ENCODE measurements around the gene CD209. TPM values are rescaled to one million over a fixed set of nuclear protein-coding genes. Genes with fewer than 3 reads are reported as not detected.

Gene CD209
- total RNA-seq, 2 experiments from 2014 or later: not detected

GRCh38 chr19:7744871-7745650 lies 2.3 kb downstream of the CD209 start:
- Histone ChIP-seq H3K9me3 (ENCODE audit: control insufficient read depth in 1 of 2, insufficient read depth in 1 of 2, low read length in 2 of 2) (no peaks in the 10 kb centered on the region), H3K27ac (ENCODE audit: low read depth in 1 of 2, low read length in 2 of 2) (no peak overlapping the region), H3K4me1 (ENCODE audit: insufficient read depth, low read length) (no peaks in the 10 kb centered on the region), H3K36me3 (ENCODE audit: insufficient read depth, low read length) (no peaks in the 10 kb centered on the region), H3K4me3 (ENCODE audit: low read length) (no peak overlapping the region), H3K27me3 (ENCODE audit: control insufficient read depth in 1 of 2, insufficient read depth in 2 of 2, low read length in 2 of 2) (no peaks in the 10 kb centered on the region)
- CTCF ChIA-PET: interaction anchor here (0.8 kb wide), 1 partner anchor 54 kb away, joined by 3 read pairs; no protein-coding TSS in a partner anchor
- TF ChIP-seq CTCF (IDR thresholded peaks at IDR 0.05): no peak
- H3K36me3 Mint-ChIP-seq (ENCODE audit: low read depth): no peaks in the 10 kb centered on the region
- no peaks in the 10 kb centered on the region for H3K4me1 Mint-ChIP-seq (ENCODE audit: low read depth)
- no peak overlapping the region for H3K27ac Mint-ChIP-seq
- peaks cover 21% of the 10 kb centered on the region for H3K27me3 Mint-ChIP-seq
- peaks cover 2% of the 10 kb centered on the region for H3K9me3 Mint-ChIP-seq
- H3K4me3 Mint-ChIP-seq: no peak overlapping the region
- DNase-seq (no peak), ATAC-seq (ENCODE audit: poor library complexity) (no peak)
- intact Hi-C loops (cut with DNase I, micrococcal nuclease): no loop called here
- POLR2A ChIA-PET: no interaction called here

GRCh38 chr19:7744199-7744786 lies 3.0 kb downstream of the CD209 start:
- no peak for TF ChIP-seq CTCF (IDR thresholded peaks at IDR 0.05)
- Histone ChIP-seq H3K4me3 (ENCODE audit: low read length) (no peak overlapping the region), H3K27ac (ENCODE audit: low read depth in 1 of 2, low read length in 2 of 2) (no peak overlapping the region), H3K36me3 (ENCODE audit: insufficient read depth, low read length) (no peaks in the 10 kb centered on the region), H3K4me1 (ENCODE audit: insufficient read depth, low read length) (no peaks in the 10 kb centered on the region), H3K27me3 (ENCODE audit: control insufficient read depth in 1 of 2, insufficient read depth in 2 of 2, low read length in 2 of 2) (no peaks in the 10 kb centered on the region), H3K9me3 (ENCODE audit: control insufficient read depth in 1 of 2, insufficient read depth in 1 of 2, low read length in 2 of 2) (no peaks in the 10 kb centered on the region)
- Mint-ChIP-seq H3K9me3 (peaks cover 2% of the 10 kb centered on the region), H3K4me1 (ENCODE audit: low read depth) (no peaks in the 10 kb centered on the region), H3K36me3 (ENCODE audit: low read depth) (no peaks in the 10 kb centered on the region), H3K27ac (no peak overlapping the region), H3K27me3 (peaks cover 21% of the 10 kb centered on the region), H3K4me3 (no peak overlapping the region)
- intact Hi-C loops (cut with DNase I, micrococcal nuclease): no loop called here
- no peak for DNase-seq
- CTCF ChIA-PET: interaction anchor here (0.8 kb wide), 1 partner anchor 55 kb away, joined by 3 read pairs; no protein-coding TSS in a partner anchor
- no peak for ATAC-seq (ENCODE audit: poor library complexity)
- POLR2A ChIA-PET: no interaction called here

GRCh38 chr19:7743425-7743841 lies 3.9 kb downstream of the CD209 start:
- H3K27me3 Mint-ChIP-seq: peaks cover 21% of the 10 kb centered on the region
- no peaks in the 10 kb centered on the region for H3K4me1 ChIP-seq (ENCODE audit: insufficient read depth, low read length)
- H3K27me3 ChIP-seq (ENCODE audit: control insufficient read depth in 1 of 2, insufficient read depth in 2 of 2, low read length in 2 of 2): no peaks in the 10 kb centered on the region
- no peaks in the 10 kb centered on the region for H3K36me3 Mint-ChIP-seq (ENCODE audit: low read depth)
- no peaks in the 10 kb centered on the region for H3K9me3 ChIP-seq (ENCODE audit: control insufficient read depth in 1 of 2, insufficient read depth in 1 of 2, low read length in 2 of 2)
- H3K36me3 ChIP-seq (ENCODE audit: insufficient read depth, low read length): no peaks in the 10 kb centered on the region
- ChIA-PET CTCF (no interaction called here), POLR2A (no interaction called here)
- H3K27ac ChIP-seq (ENCODE audit: low read depth in 1 of 2, low read length in 2 of 2): no peak overlapping the region
- H3K4me3 Mint-ChIP-seq: no peak overlapping the region
- TF ChIP-seq CTCF (IDR thresholded peaks at IDR 0.05): no peak
- H3K4me1 Mint-ChIP-seq (ENCODE audit: low read depth): no peaks in the 10 kb centered on the region
- peaks cover 2% of the 10 kb centered on the region for H3K9me3 Mint-ChIP-seq
- no peak for DNase-seq
- intact Hi-C loops (cut with DNase I, micrococcal nuclease): no loop called here
- H3K27ac Mint-ChIP-seq: no peak overlapping the region
- H3K4me3 ChIP-seq (ENCODE audit: low read length): no peak overlapping the region
- ATAC-seq (ENCODE audit: poor library complexity): no peak

Measured in CD4-positive, alpha-beta T cell (primary cell).